LHCN-M2 (cell line): ENCODE measurements around the gene SERPINB6. TPM values are rescaled to one million over a fixed set of nuclear protein-coding genes. Genes with fewer than 3 reads are reported as not detected.
"Not testable (repeated sequence)": the region's sequence is repeated elsewhere in the genome, so short reads cannot be mapped to it uniquely, and the experiment has no call there.

Experiments
- DNase-seq: peaks from one replicate; pipeline ENCODE4 v3.0.0-alpha.2; 2012; ENCODE audit warnings: low read depth
- polyA plus RNA-seq: library from polyadenylated mRNA; unstranded; fragments of >200 nt; gene quantifications from one replicate; pipeline ENCODE4 v1.2.1, GENCODE V29; 2012; ENCODE audit warnings: missing spikeins
- total RNA-seq: library from RNA; depleted of rRNA; stranded (reverse); fragments of >200 nt; gene quantifications from 2 replicates; pipeline ENCODE4 v1.2.3, GENCODE V29; 2014; rRNA removed

The SERPINB6 gene
- 150 and 160 TPM in 2 replicates for total RNA-seq
- polyA plus RNA-seq, result 127 TPM

- DNase-seq, result peak; percentile 71
These were observed at the start of gene SERPINB6 for GRCh38 chr6:2971420-2972218. SERPINB6 (minus strand) TSS chr6:2971567; CDS start chr6:2959332, 12,235 bp downstream.

GRCh38 chr6:3019749-3020320 is 48.5 kb upstream of the SERPINB6 start:
- no peak for DNase-seq

- DNase-seq, result no peak
These were observed 47.7 kb upstream of the SERPINB6 start for GRCh38 chr6:3019065-3019464.

- no peak for DNase-seq
These were observed 45.9 kb upstream of the SERPINB6 start for GRCh38 chr6:3017304-3017703.

- DNase-seq, result no peak
These were observed 45.3 kb upstream of the SERPINB6 start for GRCh38 chr6:3016473-3017280.

- DNase-seq, result no peak
These were observed 43.8 kb upstream of the SERPINB6 start for GRCh38 chr6:3015144-3015543.

- no peak for DNase-seq
These were observed 43.3 kb upstream of the SERPINB6 start for GRCh38 chr6:3014675-3015066.

GRCh38 chr6:3013901-3014674 is 42.7 kb upstream of the SERPINB6 start:
- no peak for DNase-seq

GRCh38 chr6:3013486-3013885 is 42.1 kb upstream of the SERPINB6 start:
- DNase-seq, result peak; percentile 25

GRCh38 chr6:3011592-3011991 is 40.2 kb upstream of the SERPINB6 start:
- no peak for DNase-seq

GRCh38 chr6:3011158-3011557 is 39.8 kb upstream of the SERPINB6 start:
- DNase-seq, result no peak

GRCh38 chr6:3009930-3010329 is 38.6 kb upstream of the SERPINB6 start:
- DNase-seq, result no peak

- not testable (repeated sequence) for DNase-seq
These were observed 37.4 kb upstream of the SERPINB6 start for GRCh38 chr6:3008712-3009265.

GRCh38 chr6:3007571-3007970 is 36.2 kb upstream of the SERPINB6 start:
- no peak for DNase-seq

GRCh38 chr6:3006476-3006875 is 35.1 kb upstream of the SERPINB6 start:
- no peak for DNase-seq

- no peak for DNase-seq
These were observed 34.5 kb upstream of the SERPINB6 start for GRCh38 chr6:3005874-3006273.

GRCh38 chr6:3005077-3005476 is 33.7 kb upstream of the SERPINB6 start:
- no peak for DNase-seq

- DNase-seq, result not testable (repeated sequence)
These were observed 31.9 kb upstream of the SERPINB6 start for GRCh38 chr6:3003226-3003625.

- DNase-seq, result peak; percentile 79
These were observed 30.5 kb upstream of the SERPINB6 start for GRCh38 chr6:3001773-3002293.

GRCh38 chr6:3001146-3001772 is 29.9 kb upstream of the SERPINB6 start:
- no peak for DNase-seq
